DND-41 (cell line): Measurements from ENCODE around the gene DYNLT4.
"Not testable (repeated sequence)": the region's sequence is repeated elsewhere in the genome, so short reads cannot be mapped to it uniquely, and the experiment has no call there.

Experiments
- EZH2 ChIP-seq: IDR thresholded peaks from 3 replicates; pipeline ENCODE4 v1.6.1; 2012; ENCODE audit warnings: borderline replicate concordance, low read depth, mild to moderate bottlenecking, moderate library complexity, low read length, inconsistent platforms; ENCODE audit not compliant: severe bottlenecking
- TF ChIP-seq, protein P1 (sequence below): IDR thresholded peaks from 2 replicates; pipeline ENCODE4 v1.5.1; 2012; ENCODE audit warnings: borderline replicate concordance, low read length, moderate library complexity, mild to moderate bottlenecking; ENCODE audit not compliant: poor library complexity, severe bottlenecking; ENCODE audit errors: extremely low read depth

DNA sequence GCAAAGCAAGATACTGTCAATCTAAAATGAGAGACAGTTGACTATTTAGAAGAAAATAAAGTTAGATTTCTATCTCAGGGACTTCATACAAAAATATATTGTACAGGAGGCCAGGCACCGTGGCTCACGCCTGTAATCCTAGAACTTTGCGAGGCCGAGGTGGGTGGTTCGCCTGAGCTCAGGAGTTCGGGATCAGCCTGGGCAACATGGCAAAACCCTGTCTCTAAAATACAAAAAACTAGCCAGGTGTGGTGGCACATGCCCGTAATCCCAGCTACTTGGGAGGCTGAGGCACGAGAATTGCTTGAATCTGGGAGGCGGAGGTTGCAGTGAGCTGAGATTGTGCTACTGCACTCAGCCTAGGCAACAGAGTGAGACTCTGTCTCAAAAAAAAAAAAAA lies 8.8 kb upstream of the DYNLT4 start:
- TF ChIP-seq, protein P1, sequence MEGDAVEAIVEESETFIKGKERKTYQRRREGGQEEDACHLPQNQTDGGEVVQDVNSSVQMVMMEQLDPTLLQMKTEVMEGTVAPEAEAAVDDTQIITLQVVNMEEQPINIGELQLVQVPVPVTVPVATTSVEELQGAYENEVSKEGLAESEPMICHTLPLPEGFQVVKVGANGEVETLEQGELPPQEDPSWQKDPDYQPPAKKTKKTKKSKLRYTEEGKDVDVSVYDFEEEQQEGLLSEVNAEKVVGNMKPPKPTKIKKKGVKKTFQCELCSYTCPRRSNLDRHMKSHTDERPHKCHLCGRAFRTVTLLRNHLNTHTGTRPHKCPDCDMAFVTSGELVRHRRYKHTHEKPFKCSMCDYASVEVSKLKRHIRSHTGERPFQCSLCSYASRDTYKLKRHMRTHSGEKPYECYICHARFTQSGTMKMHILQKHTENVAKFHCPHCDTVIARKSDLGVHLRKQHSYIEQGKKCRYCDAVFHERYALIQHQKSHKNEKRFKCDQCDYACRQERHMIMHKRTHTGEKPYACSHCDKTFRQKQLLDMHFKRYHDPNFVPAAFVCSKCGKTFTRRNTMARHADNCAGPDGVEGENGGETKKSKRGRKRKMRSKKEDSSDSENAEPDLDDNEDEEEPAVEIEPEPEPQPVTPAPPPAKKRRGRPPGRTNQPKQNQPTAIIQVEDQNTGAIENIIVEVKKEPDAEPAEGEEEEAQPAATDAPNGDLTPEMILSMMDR: not testable (repeated sequence)
- TF ChIP-seq EZH2: not testable (repeated sequence)
